HepG2 (cell line): Measurements from ENCODE around the gene ANKRD13D. TPM values are rescaled to one million over a fixed set of nuclear protein-coding genes. Genes with fewer than 3 reads are reported as not detected.
A peak's percentile ranks its signal among the peaks of the same experiment; 100 is the strongest.
"Not testable (repeated sequence)": the region's sequence is repeated elsewhere in the genome, so short reads cannot be mapped to it uniquely, and the experiment has no call there.

Source experiments
- ATAC-seq: fragments of 200-7000 bp; cut with Tn5 transposase; 3 replicates; pipeline ENCODE4 v1.9.1; 2020; ENCODE audit warnings: mild to moderate bottlenecking, moderate library complexity
- BruUV-seq: library from RNA; stranded (reverse); fragments of 400-500 nt; replicated peaks from 2 replicates; lab custom pipeline; 2021; lab: Mats Ljungman, UMichigan
- CTCF ChIA-PET: fragments of 300-600 bp; formaldehyde crosslinking; extraction: SDS; loops from one replicate; lab custom pipeline; 2021; ENCODE audit warnings: low total read pairs, inconsistent platforms, low intra/inter-chr PET ratio; lab: Yijun Ruan, JAX
- POLR2A ChIA-PET: fragments of 350-600 bp; sonication (Branson Sonifier 250); formaldehyde crosslinking; loops from one replicate; lab custom pipeline; 2020; ENCODE audit warnings: antibody characterized with exemption, inconsistent platforms; lab: Yijun Ruan, JAX
- DNase-seq: peaks from one replicate; pipeline ENCODE4 v3.0.0-alpha.2; 2015; ENCODE audit warnings: low spot score
- FAIRE-seq: peaks from 3 replicates; lab custom pipeline; 2011; peaks lifted over from hg19 to GRCh38; lab: Jason Lieb, UNC
- H2AFZ ChIP-seq: one replicate; pipeline ENCODE4 v1.6.1; 2011; ENCODE audit warnings: low read length, inconsistent platforms
- H3K27ac ChIP-seq: fragments of 300-600 bp; 3 replicates; pipeline ENCODE4 v1.8.0; 2011; ENCODE audit warnings: mixed run types, mild to moderate bottlenecking, mixed read lengths, low read length, inconsistent platforms; ENCODE audit not compliant: insufficient read depth; ENCODE audit errors: extremely low read length
- H3K27me3 ChIP-seq, 2 experiments: fragments of 200-600 bp in 1 of 2; 2 replicates in 1 of 2; 3 replicates in 1 of 2; pipeline versions ENCODE4 v1.6.0 to v1.8.0; 2011; ENCODE audit warnings: low read length in 2 of 2, mild to moderate bottlenecking in 2 of 2, moderate library complexity in 2 of 2, inconsistent platforms in 1 of 2; ENCODE audit not compliant: insufficient read depth in 2 of 2, control insufficient read depth in 1 of 2
- H3K36me3 ChIP-seq, 2 experiments: fragments of 200-600 bp in 1 of 2; replicated peaks in 1 of 2; 2 replicates in 1 of 2; 3 replicates in 1 of 2; pipeline versions ENCODE4 v1.5.1 to v1.8.0; 2011; ENCODE audit warnings: low read length in 2 of 2, inconsistent platforms in 1 of 2; ENCODE audit not compliant: insufficient read depth in 2 of 2, control insufficient read depth in 1 of 2
- H3K4me1 ChIP-seq: 2 replicates; pipeline ENCODE4 v1.5.1; 2012; ENCODE audit warnings: low read length, inconsistent platforms; ENCODE audit not compliant: insufficient read depth
- H3K4me2 ChIP-seq: 2 replicates; pipeline ENCODE4 v1.6.0; 2011; ENCODE audit warnings: low read depth, low read length, inconsistent platforms
- H3K4me3 ChIP-seq, 3 experiments: fragments of 200-600 bp in 1 of 3; sonication (generic), shearing (Covaris generic) in 1 of 3; replicated peaks in 1 of 3; 2 replicates each; pipeline ENCODE4 v1.5.1; 2011 to 2016; ENCODE audit warnings: low read length in 3 of 3, inconsistent platforms in 2 of 3, low read depth in 2 of 3, mild to moderate bottlenecking in 2 of 3, control low read depth in 1 of 3, mixed read lengths in 1 of 3; ENCODE audit not compliant: insufficient read depth in 1 of 3
- H3K79me2 ChIP-seq: one replicate; pipeline ENCODE4 v1.6.1; 2011; ENCODE audit warnings: low read length, inconsistent platforms; ENCODE audit not compliant: insufficient read depth
- H3K9ac ChIP-seq: 2 replicates; pipeline ENCODE4 v1.6.0; 2011; ENCODE audit warnings: mild to moderate bottlenecking, low read depth, low read length, inconsistent platforms; ENCODE audit not compliant: insufficient read depth
- H3K9me3 ChIP-seq: 2 replicates; pipeline ENCODE4 v1.5.1; 2012; ENCODE audit warnings: mild to moderate bottlenecking, low read length
- H4K20me1 ChIP-seq: 2 replicates; pipeline ENCODE4 v1.6.0; 2011; ENCODE audit warnings: inconsistent platforms, mild to moderate bottlenecking, low read length, moderate library complexity; ENCODE audit not compliant: insufficient read depth
- CEBPB ChIP-seq: IDR thresholded peaks from 2 replicates; pipeline ENCODE4 v1.6.1; 2011; ENCODE audit warnings: low read depth, low read length, improper control_type of control experiment, borderline replicate concordance
- NR2F6 ChIP-seq, 2 experiments: IDR thresholded peaks; 2 replicates each; pipeline ENCODE4 v1.6.1; 2016; ENCODE audit warnings: antibody characterized with exemption in 1 of 2, mild to moderate bottlenecking in 1 of 2
- SP2 ChIP-seq: sonication (generic); formaldehyde crosslinking; IDR thresholded peaks from 2 replicates; pipeline ENCODE4 v1.5.1; 2020; ENCODE audit warnings: mild to moderate bottlenecking, missing genetic modification reagents
- ZFY ChIP-seq: sonication (generic); formaldehyde crosslinking; IDR thresholded peaks from 2 replicates; pipeline ENCODE4 v1.4.0; 2020; ENCODE audit warnings: missing genetic modification reagents
- ZNF205 ChIP-seq: IDR thresholded peaks from 2 replicates; pipeline ENCODE4 v1.6.1; 2018; ENCODE audit warnings: missing biosample characterization, missing genetic modification reagents
- ZNF598 ChIP-seq: sonication (generic); formaldehyde crosslinking; IDR thresholded peaks from 2 replicates; pipeline ENCODE4 v1.5.1; 2020; ENCODE audit warnings: mild to moderate bottlenecking, missing genetic modification reagents, borderline replicate concordance
- WGBS: methylation state at CpG from one replicate; pipeline ENCODE4 v1.1.6; 2017; ENCODE audit warnings: low lambda C conversion rate; 5-methylcytosine and 5-hydroxymethylcytosine counted together
- in situ Hi-C: cut with HindIII; loops from 2 replicates; pipeline ENCODE4 v1.10.0; 2017; ENCODE audit warnings: low pct_unique_long_range_greater_than_20kb; ENCODE audit not compliant: extremely low pct_ligation_motif_present
- intact Hi-C: fragments of 100-400 bp; cut with micrococcal nuclease; formaldehyde crosslinking; loops from one replicate; pipeline ENCODE4 v1.10.0; 2022; ENCODE audit not compliant: unreplicated experiment
- polyA plus RNA-seq, 8 experiments: library from polyadenylated mRNA; depleted of rRNA in 3 of 8; stranded (reverse) in 7 of 8; unstranded in 1 of 8; fragments of >200 nt; fragmentation: Illumina TruSeq in 4 of 8; extraction: Trizol in 4 of 8; gene quantifications; 2 replicates each; pipeline versions ENCODE4 v1.2.1 to v1.2.3, GENCODE V29; 2011 to 2016; ENCODE audit warnings: low read depth in 4 of 8, missing spikeins in 1 of 8, mixed read lengths in 1 of 8; ENCODE audit not compliant: insufficient read depth in 1 of 8
- total RNA-seq, 5 experiments: library from RNA; depleted of rRNA; stranded (reverse); fragments of >200 nt; fragmentation: Illumina TruSeq; extraction: Trizol; gene quantifications; 2 replicates each; pipeline ENCODE4 v1.2.3, GENCODE V29; 2016; ENCODE audit warnings: low read depth in 1 of 5
- TF ChIP-seq, protein P1 (sequence below): sonication (generic); formaldehyde crosslinking; IDR thresholded peaks from 2 replicates; pipeline ENCODE4 v1.4.0; 2020; ENCODE audit warnings: mild to moderate bottlenecking, missing genetic modification reagents
- TF ChIP-seq, protein P2 (sequence below): sonication (generic); formaldehyde crosslinking; conservative IDR thresholded peaks from 2 replicates; pipeline ENCODE4 v1.4.0; 2020; ENCODE audit warnings: mild to moderate bottlenecking, missing genetic modification reagents, moderate library complexity
- TF ChIP-seq, protein P3 (sequence below): sonication (generic); formaldehyde crosslinking; IDR thresholded peaks from 2 replicates; pipeline ENCODE4 v1.5.1; 2020; ENCODE audit warnings: mild to moderate bottlenecking, missing genetic modification reagents, moderate library complexity

The ANKRD13D gene
- total and polyA plus RNA-seq, 2 of the 13 experiments (the other 11 are each of a cell fraction or from before 2014, with no cell fraction given): 18.6 to 27.3 TPM

DNA sequence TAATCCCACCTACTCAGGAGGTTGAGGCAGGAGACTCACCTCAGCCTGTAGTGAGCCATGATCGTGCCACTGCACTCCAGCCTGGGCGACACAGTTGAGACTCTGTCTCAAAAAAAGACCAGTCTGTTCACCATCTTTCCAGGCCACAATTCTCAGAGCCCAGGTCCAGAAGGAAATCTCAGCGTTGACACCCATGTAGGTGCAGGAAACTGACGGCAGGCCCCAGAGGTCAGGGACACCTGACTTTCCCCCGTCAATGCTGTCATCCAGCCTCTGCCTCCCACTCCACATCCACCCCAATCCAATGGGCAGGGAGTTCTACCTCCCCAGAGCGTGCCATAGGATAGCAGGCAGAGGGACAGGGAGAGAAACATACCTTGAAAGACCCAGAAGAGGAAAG is 28.7 kb upstream of the ANKRD13D start:
- WGBS: 64% methylated on average over 6 of the region's 6 CpGs
- Histone ChIP-seq H3K27me3 (no peaks in the 10 kb centered on the region), H3K27ac (no peak overlapping the region), H3K4me3 (0 out of 6 replicates have a peak overlapping the region, but pooled peaks of 1 of the 3 experiments have one; percentile 73), H3K79me2 (peaks cover 2% of the 10 kb centered on the region), H4K20me1 (no peaks in the 10 kb centered on the region), H3K4me1 (peaks cover 85% of the 10 kb centered on the region), H3K9ac (no peak overlapping the region), H3K9me3 (no peaks in the 10 kb centered on the region), H3K36me3 (peaks cover 5 to 7% of the 10 kb centered on the region in 2 experiments; a peak in 4 of 5 replicates), H2AFZ (no peak overlapping the region), H3K4me2 (peak overlapping the region; percentile 97)
- BruUV-seq: no TSS peak
- no peak for ATAC-seq
- ChIA-PET CTCF (no interaction called here), POLR2A (no interaction called here)
- 0 out of 2 replicates have a peak, but pooled peaks have one; percentile 3 for TF ChIP-seq ZFY (CRISPR knock-in tag)
- TF ChIP-seq CEBPB: no peak
- no peak for TF ChIP-seq NR2F6 (IDR thresholded peaks at IDR 0.05)
- 0 out of 2 replicates have a peak, but pooled peaks have one; percentile 19 for TF ChIP-seq NR2F6 (CRISPR knock-in tag; IDR thresholded peaks at IDR 0.05)
- no peak for DNase-seq
- intact Hi-C loops: loop anchor here (5.0 kb wide), 1 partner anchor 42 kb away; the partner anchor contains the start of gene SSH3
- in situ Hi-C loops: loop anchor here (5.0 kb wide), 2 partner anchors 57 to 122 kb away; no protein-coding TSS in a partner anchor
- FAIRE-seq: no peak

DNA sequence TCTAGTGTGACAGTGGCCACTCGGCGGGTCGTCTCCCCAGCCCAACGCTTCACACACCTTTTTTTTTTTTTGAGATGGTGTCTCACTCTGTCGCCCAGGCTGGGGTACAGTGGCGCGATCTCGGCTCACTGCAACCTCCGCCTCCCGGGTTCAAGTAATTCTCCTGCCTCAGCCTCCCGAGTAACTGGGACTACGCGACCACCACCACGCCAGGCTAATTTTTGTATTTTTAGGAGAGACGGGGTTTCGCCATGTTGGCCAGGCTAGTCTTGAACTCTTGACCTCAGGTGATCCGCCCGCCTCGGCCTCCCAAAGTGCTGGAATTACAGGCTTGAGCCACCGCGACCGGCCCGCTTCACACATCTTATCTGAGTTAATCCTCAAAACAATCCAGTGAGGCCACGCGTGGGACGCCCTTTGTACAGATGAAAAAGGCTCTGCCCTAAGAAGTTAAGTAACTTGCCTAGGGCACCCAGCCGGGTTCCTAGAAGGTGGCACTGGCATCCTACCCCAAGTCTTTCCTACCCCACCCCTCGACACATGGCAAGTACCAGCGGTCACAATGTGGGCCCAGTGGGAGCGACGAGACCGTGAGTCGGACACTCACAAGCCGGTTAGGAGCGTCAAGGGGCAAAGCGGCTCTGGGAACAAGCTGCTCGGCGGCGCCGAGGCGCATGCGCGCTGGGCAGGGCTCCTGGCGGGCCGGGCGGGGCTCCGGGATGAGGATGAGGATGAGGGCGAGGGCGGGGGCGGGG is 28.0 kb upstream of the ANKRD13D start:
- H3K9me3 ChIP-seq, H4K20me1 ChIP-seq, H3K36me3 ChIP-seq, CTCF ChIA-PET, H2AFZ ChIP-seq, FAIRE-seq, H3K27me3 ChIP-seq, BruUV-seq, H3K79me2 ChIP-seq: not testable (repeated sequence)
- DNase-seq: peak; percentile 47
- peak overlapping the region; percentile 35 to 73 (median 56) for H3K4me3 ChIP-seq
- H3K4me2 ChIP-seq: peak overlapping the region; percentile 97
- intact Hi-C loops (loop anchor here (5.0 kb wide), 1 partner anchor 41 kb away; the partner anchor contains the start of gene SSH3), in situ Hi-C loops (loop anchor here (5.0 kb wide), 2 partner anchors 56 to 121 kb away; no protein-coding TSS in a partner anchor)
- peak overlapping the region; percentile 53; the same call in 1 of the 2 replicates for H3K9ac ChIP-seq
- peak overlapping the region; percentile 45 for H3K27ac ChIP-seq
- peaks cover 85% of the 10 kb centered on the region for H3K4me1 ChIP-seq
- POLR2A ChIA-PET: interaction anchor here (0.6 to 3.0 kb wide), 9 partner anchors 15 to 156 kb away, joined by 3 to 24 read pairs (median 5); partner anchors contain the start of genes ANKRD13D, POLD4 and SSH3
- WGBS: 51% methylated on average over 22 of the region's 50 CpGs
- ATAC-seq: peak; percentile 30
- TF ChIP-seq, protein P1, sequence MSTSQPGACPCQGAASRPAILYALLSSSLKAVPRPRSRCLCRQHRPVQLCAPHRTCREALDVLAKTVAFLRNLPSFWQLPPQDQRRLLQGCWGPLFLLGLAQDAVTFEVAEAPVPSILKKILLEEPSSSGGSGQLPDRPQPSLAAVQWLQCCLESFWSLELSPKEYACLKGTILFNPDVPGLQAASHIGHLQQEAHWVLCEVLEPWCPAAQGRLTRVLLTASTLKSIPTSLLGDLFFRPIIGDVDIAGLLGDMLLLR: 0 out of 2 replicates have a peak, but pooled peaks have one; percentile 28
- TF ChIP-seq, protein P2, sequence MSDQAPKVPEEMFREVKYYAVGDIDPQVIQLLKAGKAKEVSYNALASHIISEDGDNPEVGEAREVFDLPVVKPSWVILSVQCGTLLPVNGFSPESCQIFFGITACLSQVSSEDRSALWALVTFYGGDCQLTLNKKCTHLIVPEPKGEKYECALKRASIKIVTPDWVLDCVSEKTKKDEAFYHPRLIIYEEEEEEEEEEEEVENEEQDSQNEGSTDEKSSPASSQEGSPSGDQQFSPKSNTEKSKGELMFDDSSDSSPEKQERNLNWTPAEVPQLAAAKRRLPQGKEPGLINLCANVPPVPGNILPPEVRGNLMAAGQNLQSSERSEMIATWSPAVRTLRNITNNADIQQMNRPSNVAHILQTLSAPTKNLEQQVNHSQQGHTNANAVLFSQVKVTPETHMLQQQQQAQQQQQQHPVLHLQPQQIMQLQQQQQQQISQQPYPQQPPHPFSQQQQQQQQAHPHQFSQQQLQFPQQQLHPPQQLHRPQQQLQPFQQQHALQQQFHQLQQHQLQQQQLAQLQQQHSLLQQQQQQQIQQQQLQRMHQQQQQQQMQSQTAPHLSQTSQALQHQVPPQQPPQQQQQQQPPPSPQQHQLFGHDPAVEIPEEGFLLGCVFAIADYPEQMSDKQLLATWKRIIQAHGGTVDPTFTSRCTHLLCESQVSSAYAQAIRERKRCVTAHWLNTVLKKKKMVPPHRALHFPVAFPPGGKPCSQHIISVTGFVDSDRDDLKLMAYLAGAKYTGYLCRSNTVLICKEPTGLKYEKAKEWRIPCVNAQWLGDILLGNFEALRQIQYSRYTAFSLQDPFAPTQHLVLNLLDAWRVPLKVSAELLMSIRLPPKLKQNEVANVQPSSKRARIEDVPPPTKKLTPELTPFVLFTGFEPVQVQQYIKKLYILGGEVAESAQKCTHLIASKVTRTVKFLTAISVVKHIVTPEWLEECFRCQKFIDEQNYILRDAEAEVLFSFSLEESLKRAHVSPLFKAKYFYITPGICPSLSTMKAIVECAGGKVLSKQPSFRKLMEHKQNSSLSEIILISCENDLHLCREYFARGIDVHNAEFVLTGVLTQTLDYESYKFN (CRISPR knock-in tag): peak; percentile 22; the same call in 1 of the 2 replicates
- TF ChIP-seq ZNF205 (CRISPR knock-in tag): peak; percentile 70
- TF ChIP-seq, protein P3, sequence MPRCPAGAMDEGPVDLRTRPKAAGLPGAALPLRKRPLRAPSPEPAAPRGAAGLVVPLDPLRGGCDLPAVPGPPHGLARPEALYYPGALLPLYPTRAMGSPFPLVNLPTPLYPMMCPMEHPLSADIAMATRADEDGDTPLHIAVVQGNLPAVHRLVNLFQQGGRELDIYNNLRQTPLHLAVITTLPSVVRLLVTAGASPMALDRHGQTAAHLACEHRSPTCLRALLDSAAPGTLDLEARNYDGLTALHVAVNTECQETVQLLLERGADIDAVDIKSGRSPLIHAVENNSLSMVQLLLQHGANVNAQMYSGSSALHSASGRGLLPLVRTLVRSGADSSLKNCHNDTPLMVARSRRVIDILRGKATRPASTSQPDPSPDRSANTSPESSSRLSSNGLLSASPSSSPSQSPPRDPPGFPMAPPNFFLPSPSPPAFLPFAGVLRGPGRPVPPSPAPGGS (CRISPR knock-in tag): 0 out of 2 replicates have a peak, but pooled peaks have one; percentile 19
- TF ChIP-seq ZNF598 (CRISPR knock-in tag): 0 out of 2 replicates have a peak, but pooled peaks have one; percentile 23
- TF ChIP-seq SP2: 0 out of 2 replicates have a peak, but pooled peaks have one; percentile 16
